PFSK-1 (cell line): ENCODE measurements around the gene WDR77.

ENCODE experiments used
- SIN3A ChIP-seq: IDR thresholded peaks from 2 replicates; pipeline ENCODE4 v1.6.1; 2012; ENCODE audit warnings: mild to moderate bottlenecking, low read length, moderate library complexity, borderline replicate concordance; ENCODE audit not compliant: insufficient read depth
- TF ChIP-seq, protein P1 (sequence below), 2 experiments: IDR thresholded peaks; 2 replicates each; pipeline versions ENCODE4 v1.6.1 to v1.8.0; 2011 to 2012; ENCODE audit warnings: low read depth in 2 of 2, low read length in 2 of 2, control low read depth in 1 of 2, inconsistent platforms in 1 of 2, mild to moderate bottlenecking in 1 of 2, moderate library complexity in 1 of 2; ENCODE audit not compliant: insufficient read depth in 1 of 2

DNA sequence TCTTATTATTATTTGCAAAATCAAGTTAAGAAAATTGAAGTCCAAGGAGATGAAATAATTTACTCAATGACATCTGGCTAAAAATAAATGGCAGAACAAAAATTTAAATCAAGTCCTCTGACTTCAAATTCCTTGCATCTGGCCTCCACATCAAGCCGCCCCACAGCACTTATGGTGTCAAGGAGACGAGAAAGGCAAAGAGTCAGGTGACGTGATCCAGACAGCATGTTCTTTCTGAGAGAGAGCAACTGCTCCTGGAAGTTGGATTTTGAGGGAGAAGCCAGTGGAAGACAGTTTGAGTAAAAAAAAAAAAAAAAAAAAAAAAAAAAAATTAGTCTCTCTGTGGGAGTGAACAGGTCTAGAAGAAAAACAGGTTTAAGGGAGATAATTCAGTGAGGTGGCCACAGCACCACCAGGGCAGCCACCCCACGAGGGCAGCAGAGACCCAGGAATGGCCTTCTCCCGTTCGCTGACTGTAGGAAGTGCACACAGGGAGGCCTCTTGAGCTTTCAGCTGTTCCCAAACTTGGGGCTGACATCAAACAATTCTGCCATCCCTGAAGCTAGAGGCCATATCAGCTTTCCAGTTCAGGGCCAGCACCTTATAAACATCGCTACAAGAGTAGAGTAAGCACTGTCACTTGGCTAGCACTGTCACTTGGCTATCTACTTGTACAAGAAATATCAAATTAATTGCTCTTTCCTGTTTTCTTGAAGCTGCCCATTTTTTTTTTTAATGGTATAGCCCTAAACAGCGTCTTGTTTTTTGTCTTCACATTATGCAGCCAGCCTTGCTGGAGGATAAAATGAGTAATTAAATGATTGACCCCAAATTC is 32.5 kb upstream of the WDR77 start:
- TF ChIP-seq SIN3A, result no peak
- TF ChIP-seq, protein P1, sequence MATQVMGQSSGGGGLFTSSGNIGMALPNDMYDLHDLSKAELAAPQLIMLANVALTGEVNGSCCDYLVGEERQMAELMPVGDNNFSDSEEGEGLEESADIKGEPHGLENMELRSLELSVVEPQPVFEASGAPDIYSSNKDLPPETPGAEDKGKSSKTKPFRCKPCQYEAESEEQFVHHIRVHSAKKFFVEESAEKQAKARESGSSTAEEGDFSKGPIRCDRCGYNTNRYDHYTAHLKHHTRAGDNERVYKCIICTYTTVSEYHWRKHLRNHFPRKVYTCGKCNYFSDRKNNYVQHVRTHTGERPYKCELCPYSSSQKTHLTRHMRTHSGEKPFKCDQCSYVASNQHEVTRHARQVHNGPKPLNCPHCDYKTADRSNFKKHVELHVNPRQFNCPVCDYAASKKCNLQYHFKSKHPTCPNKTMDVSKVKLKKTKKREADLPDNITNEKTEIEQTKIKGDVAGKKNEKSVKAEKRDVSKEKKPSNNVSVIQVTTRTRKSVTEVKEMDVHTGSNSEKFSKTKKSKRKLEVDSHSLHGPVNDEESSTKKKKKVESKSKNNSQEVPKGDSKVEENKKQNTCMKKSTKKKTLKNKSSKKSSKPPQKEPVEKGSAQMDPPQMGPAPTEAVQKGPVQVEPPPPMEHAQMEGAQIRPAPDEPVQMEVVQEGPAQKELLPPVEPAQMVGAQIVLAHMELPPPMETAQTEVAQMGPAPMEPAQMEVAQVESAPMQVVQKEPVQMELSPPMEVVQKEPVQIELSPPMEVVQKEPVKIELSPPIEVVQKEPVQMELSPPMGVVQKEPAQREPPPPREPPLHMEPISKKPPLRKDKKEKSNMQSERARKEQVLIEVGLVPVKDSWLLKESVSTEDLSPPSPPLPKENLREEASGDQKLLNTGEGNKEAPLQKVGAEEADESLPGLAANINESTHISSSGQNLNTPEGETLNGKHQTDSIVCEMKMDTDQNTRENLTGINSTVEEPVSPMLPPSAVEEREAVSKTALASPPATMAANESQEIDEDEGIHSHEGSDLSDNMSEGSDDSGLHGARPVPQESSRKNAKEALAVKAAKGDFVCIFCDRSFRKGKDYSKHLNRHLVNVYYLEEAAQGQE (IDR thresholded peaks at IDR 0.05; ENCODE audit: insufficient read depth in 1 of 2, low read depth in 2 of 2, low read length in 2 of 2), result no peak
